Prostate gland (tissue), 2 donors: ENCODE results near the gene DTHD1.

ENCODE experiments used
- CTCF ChIP-seq, 4 experiments: fragments of 200-600 bp in 2 of 4; fragments of 450-650 bp in 2 of 4; sonication (generic) in 2 of 4; IDR thresholded peaks; 1 replicate in 3 of 4; 2 replicates in 1 of 4; pipeline ENCODE4 v1.5.1; 2016 to 2019; ENCODE audit warnings: antibody characterized with exemption in 4 of 4, mild to moderate bottlenecking in 2 of 4, moderate library complexity in 2 of 4
- POLR2A ChIP-seq: fragments of 450-650 bp; IDR thresholded peaks from one replicate; pipeline ENCODE4 v1.6.1; 2016; ENCODE audit warnings: antibody characterized with exemption, mild to moderate bottlenecking
- POLR2AphosphoS5 ChIP-seq: sonication (generic); formaldehyde crosslinking; IDR thresholded peaks from one replicate; pipeline ENCODE4 v1.6.1; 2017; ENCODE audit warnings: antibody characterized with exemption

- TF ChIP-seq CTCF (IDR thresholded peaks at IDR 0.05) (no peak), POLR2A (no peak), POLR2AphosphoS5 (no peak)
Observed at GRCh38 chr4:36392024-36392423, 110.6 kb downstream of the DTHD1 start.
